GM21528 (cell line): Measurements from ENCODE around the gene PRIMPOL.
"Not testable (repeated sequence)": the region's sequence is repeated elsewhere in the genome, so short reads cannot be mapped to it uniquely, and the experiment has no call there.

Experiments used
- ATAC-seq: cut with Tn5 transposase; IDR thresholded peaks from one replicate; pipeline ENCODE4 v1.9.1; 2021; ENCODE audit warnings: mild to moderate bottlenecking, moderate library complexity; ENCODE audit not compliant: unreplicated experiment, low FRiP score

The PRIMPOL gene

GRCh38 chr4:184699941-184700340 is 50.4 kb downstream of the PRIMPOL start:
- no peak for ATAC-seq

DNA sequence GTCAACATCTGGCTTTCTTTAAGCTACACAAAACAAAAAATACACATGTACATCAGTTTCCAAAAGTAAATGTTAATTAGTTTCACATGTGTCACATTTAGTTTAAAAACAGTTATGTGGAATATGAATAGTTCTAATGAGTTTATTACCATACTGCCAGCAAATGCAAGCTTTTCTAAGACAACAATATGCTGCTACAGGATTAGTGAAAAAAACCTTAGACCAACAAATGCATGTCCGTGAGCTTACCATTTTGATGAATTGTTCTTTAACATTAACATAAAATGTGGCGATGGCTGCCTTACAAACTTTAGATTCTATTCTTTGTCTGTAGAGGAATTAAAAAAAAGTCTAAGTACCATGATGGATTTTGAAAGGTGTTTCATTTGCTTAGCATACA is 52.6 kb downstream of the PRIMPOL start:
- no peak for ATAC-seq

GRCh38 chr4:184705692-184706091 is 56.2 kb downstream of the PRIMPOL start:
- ATAC-seq: no peak

DNA sequence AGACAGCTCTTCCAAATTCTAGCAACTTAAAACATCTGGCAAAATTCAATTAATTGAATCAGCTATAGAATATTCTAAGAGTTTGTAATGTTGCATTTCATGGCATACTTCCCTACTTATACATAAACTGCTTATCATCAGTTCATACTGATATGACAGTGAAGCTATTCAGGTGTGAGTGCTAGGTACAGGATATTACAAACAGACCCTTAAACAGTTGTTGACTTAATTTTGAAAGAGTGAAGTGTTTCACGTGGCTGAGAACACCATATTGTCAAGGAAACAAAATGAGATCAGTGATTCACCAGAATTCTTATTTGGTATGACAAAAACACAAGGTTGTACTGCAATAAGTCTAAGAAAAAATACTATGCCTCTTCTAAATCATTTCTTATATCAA is 56.9 kb downstream of the PRIMPOL start:
- no peak for ATAC-seq

DNA sequence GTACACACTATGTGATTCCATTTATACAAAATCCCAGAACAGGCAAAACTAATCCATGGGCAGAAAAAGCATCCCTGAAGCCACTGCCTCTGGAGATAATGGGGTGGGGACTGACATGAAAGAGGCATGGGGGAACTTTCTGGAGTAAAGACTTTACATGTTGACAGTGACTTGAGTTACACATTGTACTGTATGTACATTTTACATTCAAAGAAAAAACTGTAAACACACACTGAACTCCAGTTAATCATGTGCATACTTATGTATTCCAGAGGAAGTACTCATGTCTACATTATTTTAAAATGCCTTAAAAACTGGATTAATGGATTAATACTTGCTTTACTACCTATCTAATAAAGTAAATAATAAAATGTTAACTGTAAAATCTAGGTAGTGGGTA is 62.8 kb downstream of the PRIMPOL start:
- ATAC-seq: no peak

DNA sequence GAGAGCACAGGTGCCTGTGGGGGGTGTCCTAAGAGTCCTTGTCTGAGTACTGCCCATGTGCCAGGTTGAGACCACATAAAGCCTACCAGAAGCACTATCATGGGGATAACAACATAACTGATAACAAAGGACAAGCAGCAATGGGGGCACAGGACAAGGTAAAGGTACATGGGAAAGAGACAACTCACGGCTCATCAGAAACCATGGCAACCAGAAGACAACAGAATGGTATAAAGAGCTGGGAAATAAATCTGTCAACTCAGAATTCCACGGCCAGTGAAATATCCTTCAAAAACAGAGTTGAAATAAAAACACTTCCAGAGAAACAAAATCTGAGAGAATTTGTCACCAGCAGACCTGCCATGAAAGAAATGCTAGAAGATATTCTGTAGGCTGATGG is 64.3 kb downstream of the PRIMPOL start:
- ATAC-seq: no peak

DNA sequence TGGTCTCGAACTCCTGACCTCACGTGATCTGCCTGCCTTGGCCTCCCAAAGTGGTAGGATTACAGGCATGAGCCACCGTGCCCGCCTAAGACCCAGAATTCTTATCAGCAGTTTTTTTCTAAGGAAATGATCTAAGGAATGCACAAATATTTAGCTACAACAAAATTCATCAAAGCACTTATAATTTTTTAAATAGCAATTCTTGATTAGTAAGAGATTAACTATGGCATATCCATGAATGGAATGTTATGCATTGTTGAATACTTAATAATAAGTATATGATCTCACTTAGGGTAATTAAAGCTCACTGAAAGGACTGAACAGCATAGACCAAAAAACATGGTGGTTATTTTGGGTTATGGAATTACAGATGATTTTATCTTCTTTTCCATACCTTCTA is 66.0 kb downstream of the PRIMPOL start:
- ATAC-seq: no peak

DNA sequence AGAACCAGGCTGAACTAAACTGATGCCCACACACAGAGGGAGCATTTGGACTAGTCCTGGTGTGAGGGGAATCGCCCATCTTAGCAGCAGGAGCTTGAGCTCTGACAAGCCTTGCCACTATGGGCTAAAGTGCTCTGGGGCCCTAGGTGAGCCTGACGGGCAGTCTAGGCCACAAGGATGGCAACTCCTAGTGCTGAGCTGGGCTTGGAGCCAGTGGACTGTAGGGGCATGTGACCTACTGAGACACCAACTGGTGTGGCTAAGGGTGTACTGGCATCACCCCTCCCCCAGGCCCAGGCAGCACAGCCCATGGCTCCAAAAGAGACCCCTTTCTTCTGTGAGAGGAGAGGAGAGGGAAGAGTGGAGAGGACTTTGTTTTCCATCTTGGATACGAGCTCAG is 69.9 kb downstream of the PRIMPOL start:
- no peak for ATAC-seq

- ATAC-seq: no peak
Measured at GRCh38 chr4:184721254-184721653, 71.7 kb downstream of the PRIMPOL start.

GRCh38 chr4:184722798-184723197 is 73.3 kb downstream of the PRIMPOL start:
- no peak for ATAC-seq

- ATAC-seq: no peak
Measured at GRCh38 chr4:184727430-184727829, 77.9 kb downstream of the PRIMPOL start.

DNA sequence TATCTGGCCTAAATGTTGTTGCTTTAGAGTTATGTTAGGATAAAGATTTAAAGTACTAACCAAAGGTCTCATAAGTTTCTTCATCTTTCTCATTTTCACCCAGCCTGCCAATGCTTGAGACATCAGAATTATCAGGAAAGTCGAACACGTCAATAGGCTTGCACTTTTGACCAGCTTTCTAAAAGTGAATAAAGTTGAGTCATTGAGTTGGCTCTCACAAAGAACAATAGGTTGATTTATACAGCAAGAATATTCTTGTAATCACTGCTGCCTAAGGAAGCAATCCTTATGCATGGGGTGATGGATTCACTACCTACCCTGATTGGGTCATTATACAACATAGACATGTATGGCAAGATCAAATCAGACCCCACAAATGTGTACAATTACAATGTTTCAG is 79.3 kb downstream of the PRIMPOL start:
- no peak for ATAC-seq

DNA sequence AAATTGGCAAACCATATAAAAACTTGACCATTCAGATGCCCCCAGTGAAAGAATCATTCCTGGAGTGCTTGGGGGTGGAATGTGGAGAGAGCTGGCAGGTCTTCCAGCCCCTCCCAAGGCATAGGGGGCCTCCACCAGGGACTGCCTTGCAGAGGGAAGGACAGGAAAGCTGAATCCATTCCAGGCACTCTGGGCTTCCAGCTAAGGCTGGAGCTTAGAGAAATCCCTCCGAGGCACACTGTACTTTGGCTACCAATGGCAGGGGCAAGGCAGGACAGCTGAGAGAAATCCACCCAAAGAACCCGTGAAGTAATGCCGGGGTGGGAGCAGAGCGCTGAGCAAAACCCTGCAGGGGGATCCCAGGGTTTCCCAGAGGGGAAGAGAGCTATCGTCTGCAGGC is 80.4 kb downstream of the PRIMPOL start:
- ATAC-seq: no peak

DNA sequence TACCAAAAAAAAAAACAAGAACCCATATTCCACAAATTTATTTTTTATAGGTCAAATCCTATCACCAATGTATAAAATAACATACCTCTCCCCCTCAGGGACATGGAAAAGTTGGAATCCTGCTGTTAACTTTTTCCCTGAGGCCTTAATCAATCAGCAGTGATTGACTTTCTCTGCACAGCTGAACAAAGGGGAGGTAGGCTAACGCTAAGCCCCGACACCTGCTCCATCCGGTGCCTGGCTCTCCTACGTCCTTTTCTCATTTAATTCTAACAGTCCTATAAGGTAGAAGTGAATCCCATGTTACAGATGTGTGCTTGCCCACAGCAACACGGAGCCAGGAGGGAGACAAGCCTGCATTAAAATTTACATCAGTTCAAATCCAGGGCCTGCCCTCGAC is 81.5 kb downstream of the PRIMPOL start:
- no peak for ATAC-seq

- ATAC-seq: no peak
Measured at GRCh38 chr4:184732126-184732525, 82.6 kb downstream of the PRIMPOL start.

DNA sequence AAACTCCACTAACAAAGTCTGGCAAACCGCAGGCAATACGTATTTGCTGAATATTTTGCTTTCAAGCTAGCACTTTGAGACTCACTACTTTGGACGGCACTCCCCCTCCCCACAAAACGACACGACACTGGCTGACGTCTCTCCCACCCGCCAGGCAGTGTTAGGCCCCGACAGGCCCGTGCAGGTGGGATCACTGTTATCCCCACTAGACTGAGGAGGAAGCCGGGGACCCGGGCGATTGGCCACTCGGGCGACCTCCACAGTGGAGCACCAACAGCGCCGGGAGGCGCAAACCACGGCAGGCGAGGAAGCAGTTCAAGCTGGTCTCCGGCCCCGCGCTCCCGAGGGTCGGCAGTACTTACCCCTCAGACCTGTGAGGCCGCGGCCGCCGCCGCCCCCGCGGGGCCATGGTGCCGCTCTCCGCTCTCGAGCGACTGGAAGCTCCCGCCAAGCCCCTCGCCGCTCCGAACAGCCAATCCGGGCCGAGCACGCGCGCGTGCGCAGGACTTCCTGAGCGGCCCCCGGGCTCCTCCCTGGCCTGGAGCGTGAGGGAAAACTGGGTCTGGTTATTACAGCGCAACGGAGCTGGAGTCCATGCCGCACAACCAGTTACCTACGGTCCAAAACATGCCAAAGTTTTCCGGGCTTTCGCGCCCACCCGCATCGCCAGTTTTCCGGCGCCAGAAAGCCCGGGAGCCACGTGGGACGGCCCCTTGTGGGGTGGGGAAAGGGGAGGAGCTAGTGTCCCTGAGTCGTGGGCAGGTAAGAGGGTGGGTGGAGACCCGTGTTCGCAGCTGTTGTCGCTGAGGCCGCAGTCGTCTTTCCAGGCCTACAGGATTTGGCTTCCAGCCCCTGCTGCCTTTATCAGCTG is 84.4 kb downstream of the PRIMPOL start, which contains the start of gene CENPU:
Gene CENPU (minus strand): TSS at position 443 of the 871 bp plus-strand sequence. CDS start 34 bp downstream, at position 409.
- ATAC-seq: peak; percentile 93

GRCh38 chr4:184734758-184735157 is 85.2 kb downstream of the PRIMPOL start:
- no peak for ATAC-seq

DNA sequence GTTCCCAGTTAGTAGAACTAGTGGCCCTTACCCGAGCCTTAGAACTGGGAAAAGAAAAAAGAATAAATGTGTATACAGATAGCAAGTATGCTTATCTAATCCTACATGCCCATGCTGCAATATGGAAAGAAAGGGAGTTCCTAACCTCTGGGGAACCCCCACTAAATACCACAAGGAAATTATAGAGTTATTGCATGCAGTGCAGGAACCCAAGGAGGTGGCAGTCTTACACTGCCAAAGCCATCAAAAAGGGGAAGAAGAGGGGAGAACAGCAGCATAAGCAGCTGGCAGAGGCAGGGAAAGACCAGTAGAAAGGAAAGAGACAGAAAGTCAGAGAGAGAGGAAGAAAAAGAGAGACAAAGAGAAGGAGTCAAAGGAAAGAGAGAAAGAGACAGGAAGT is 90.0 kb downstream of the PRIMPOL start:
- ATAC-seq: not testable (repeated sequence)

DNA sequence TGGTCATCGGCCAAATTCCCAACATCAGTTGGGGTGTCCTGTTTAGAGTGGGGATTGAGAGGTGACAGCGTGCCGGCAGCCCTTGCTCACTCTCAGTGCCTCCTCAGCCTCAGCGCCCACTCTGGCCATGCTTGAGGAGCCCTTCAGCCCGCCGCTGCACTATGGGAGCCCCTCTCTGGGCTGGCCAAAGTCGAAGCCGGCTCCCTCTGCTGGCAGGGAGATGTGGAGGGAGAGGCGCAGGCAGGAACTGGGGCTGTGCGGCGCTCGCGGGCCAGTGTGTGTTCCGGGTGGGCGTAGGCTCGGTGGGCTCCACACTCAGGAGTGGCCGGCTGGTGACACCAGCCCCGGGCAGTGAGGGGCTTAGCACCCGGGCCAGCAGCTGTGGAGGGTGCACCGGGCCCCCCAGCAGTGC is 91.4 kb downstream of the PRIMPOL start:
- no peak for ATAC-seq

DNA sequence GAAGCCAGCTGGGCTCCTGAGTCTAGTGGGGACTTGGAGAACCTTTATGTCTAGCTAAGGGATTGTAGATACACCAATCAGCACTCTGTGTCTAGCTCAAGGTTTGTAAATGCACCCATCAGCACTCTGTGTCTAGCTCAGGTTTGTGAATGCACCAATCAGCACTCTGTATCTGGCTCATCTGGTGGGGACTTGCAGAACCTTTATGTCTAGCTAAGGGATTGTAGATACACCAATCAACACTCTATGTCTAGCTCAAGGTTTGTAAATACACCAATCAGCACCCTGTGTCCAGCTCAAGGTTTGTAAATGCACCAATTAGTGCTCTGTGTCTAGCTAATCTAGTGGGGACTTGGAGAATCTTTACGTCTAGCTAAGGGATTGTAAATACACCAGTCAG is 92.1 kb downstream of the PRIMPOL start:
- ATAC-seq: not testable (repeated sequence)

GRCh38 chr4:184743650-184744049 is 94.1 kb downstream of the PRIMPOL start:
- ATAC-seq: no peak

DNA sequence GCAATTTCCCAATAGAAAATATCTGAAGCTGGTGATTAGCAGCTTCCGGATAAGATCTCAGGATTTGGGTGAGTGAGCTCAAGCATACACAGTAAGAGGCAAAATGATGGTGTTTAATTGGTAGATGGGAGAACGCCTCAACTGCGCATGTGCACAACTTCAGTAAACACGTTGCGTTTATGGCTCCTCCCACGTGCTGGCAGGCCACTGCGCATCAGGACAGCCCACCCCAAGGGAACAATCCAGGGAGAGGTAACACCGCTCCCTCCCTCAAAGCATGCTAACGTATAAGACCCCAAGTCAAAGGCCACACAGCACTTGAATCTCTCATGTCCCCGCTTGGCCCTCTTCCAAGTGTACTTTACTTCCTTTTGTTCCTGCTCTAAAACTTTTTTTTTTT is 94.7 kb downstream of the PRIMPOL start:
- ATAC-seq: no peak
